ENCODE results near the gene EMID1. TPM values are rescaled to one million over a fixed set of nuclear protein-coding genes. Genes with fewer than 3 reads are reported as not detected.

EMID1 gene
- 21.5 TPM for total RNA-seq

DNA sequence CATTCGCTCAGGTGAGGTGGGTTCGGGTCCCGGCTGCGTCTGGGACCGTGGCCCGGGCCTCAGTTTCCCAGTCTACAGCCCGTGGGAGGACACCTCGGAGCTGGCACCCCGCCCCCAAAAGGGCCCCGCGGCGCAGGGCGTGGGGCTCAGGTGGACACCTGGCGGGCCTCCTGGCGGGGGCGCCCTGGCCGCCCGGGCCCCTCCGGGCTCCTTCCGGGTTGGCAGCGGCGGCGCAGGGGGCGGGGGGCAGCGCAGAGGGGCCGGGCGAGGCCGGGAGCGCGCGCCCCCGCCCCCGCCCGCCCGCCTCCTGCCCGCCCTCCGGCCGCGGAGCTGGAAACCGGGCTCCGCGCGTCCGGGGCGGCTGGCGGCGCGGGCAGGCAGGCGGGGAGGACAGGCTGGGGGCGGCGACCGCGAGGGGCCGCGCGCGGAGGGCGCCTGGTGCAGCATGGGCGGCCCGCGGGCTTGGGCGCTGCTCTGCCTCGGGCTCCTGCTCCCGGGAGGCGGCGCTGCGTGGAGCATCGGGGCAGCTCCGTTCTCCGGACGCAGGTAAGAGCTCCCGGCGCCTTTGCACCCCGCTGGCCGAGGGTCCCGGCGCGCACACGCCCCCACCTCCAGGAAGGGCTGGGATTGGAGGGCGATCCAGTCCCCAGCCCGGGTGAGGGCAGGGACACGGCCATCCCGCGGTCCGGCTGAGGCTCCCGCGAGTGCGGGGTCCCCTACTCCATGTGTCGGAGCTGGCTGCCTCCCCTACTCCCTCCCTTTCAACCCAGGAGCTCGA is at the start of gene EMID1:
EMID1 (plus strand) TSS at position 303 of the 778 bp plus-strand sequence; CDS start at position 446, 143 bp downstream.

DNA sequence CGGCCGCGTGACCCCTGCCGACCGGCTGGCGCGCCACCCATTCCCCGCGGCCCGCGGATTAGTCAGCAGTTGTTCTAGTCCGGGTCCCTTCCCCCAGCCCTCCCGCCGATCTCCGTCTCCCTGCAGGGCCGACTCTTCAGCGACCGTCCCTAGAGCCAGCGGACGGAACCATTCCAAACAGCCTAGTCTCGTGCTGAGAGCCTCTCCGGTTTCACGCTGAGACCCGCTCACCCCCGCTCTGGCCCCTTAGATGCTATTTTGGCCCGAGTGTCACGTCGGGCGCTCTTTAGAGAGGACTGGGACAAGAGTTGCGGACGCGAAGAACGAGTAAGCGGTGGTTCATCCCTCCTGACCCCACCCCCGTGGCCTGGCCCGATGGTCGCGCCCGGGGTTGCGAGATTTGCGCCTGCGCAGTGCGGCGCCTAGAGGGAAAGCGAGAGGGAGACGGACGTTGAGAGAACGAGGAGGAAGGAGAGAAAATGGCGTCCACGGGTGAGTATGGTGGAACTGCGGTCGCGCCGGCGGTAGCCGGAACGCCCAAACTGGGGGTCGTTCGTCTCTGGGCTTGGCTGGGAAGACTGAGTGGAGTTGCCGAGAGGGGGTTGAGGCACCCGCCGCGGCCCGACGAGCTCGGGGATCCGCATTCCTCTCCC is 62.3 kb downstream of the EMID1 start, which contains the start of the genes EWSR1 and RHBDD3:
EWSR1 (plus strand) TSS at position 411 of the 653 bp plus-strand sequence; CDS start at position 480, 69 bp downstream.
RHBDD3 (minus strand) TSS at position 124 of the 653 bp plus-strand sequence. CDS start 2,355 bp downstream, outside the sequence.

GRCh38 chr22:29306175-29306834 is 100.6 kb downstream of the EMID1 start, which contains the start of gene GAS2L1:
TSS of gene GAS2L1 (plus strand) at chr22:29306650. CDS start at chr22:29308106, 1,456 bp downstream.

Small RNA genes lying within 50 kb of the gene (small RNA-seq; reads per million reads assigned to genes)
- not detected for gene RNU6-1219P

Other genes with a start within 250 kb of the EMID1 start
- gene C22orf31, start 144.1 kb upstream of the EMID1 start, total RNA-seq, result not detected
- gene KREMEN1, start 132.9 kb upstream of the EMID1 start, total RNA-seq, result 7.2 TPM
- 22.1 TPM for gene RHBDD3, start 62.1 kb downstream of the EMID1 start, total RNA-seq
- gene EWSR1, start 62.4 kb downstream of the EMID1 start, total RNA-seq, result 170 TPM
- 6.5 TPM for gene GAS2L1, start 100.8 kb downstream of the EMID1 start, total RNA-seq
- gene RASL10A, start 109.8 kb downstream of the EMID1 start, total RNA-seq, result 1.6 TPM
- gene AP1B1, start 182.7 kb downstream of the EMID1 start, total RNA-seq, result 58.6 TPM
- gene RFPL1, start 232.7 kb downstream of the EMID1 start, total RNA-seq, result not detected

All from diencephalon (tissue), 1 donor.